A549 (cell line): ENCODE data around the gene ALPP. TPM values are rescaled to one million over a fixed set of nuclear protein-coding genes. Genes with fewer than 3 reads are reported as not detected.

Experiments
- ATAC-seq, 2 experiments: fragments of 200-7000 bp in 1 of 2; fragments of >200 bp in 1 of 2; cut with Nextera tagmentation in 1 of 2; cut with Tn5 transposase in 1 of 2; 3 replicates each; pipeline versions ENCODE4 v1.8.0 to v1.9.1; 2018 to 2020; ENCODE audit warnings: mild to moderate bottlenecking in 1 of 2, moderate library complexity in 1 of 2
- CTCF ChIA-PET: fragments of 300-600 bp; sonication (Branson Sonifier 250); formaldehyde crosslinking; extraction: SDS; loops from one replicate; lab custom pipeline; 2021; ENCODE audit warnings: antibody characterized with exemption, inconsistent platforms; lab: Yijun Ruan, JAX
- POLR2A ChIA-PET: fragments of 350-600 bp; formaldehyde crosslinking; extraction: SDS; loops from one replicate; lab custom pipeline; 2021; ENCODE audit warnings: antibody characterized with exemption, inconsistent platforms; lab: Yijun Ruan, JAX
- DNase-seq, 2 experiments: peaks; one replicate each; pipeline versions ENCODE4 v3.0.0 to v3.0.0-alpha.2; 2011 to 2016; ENCODE audit warnings: low read depth in 1 of 2, low spot score in 1 of 2
- FAIRE-seq: peaks from 2 replicates; lab custom pipeline; 2011; peaks lifted over from hg19 to GRCh38; lab: Jason Lieb, UNC
- H3K27ac ChIP-seq, 2 experiments: fragments of >200 bp; sonication (Bioruptor Twin); formaldehyde crosslinking; 3 replicates each; pipeline ENCODE4 v1.5.1; 2016 to 2017
- H3K4me1 ChIP-seq: fragments of >200 bp; sonication (Bioruptor Twin); formaldehyde crosslinking; 3 replicates; pipeline ENCODE4 v1.6.1; 2016
- H3K4me2 ChIP-seq: fragments of >200 bp; sonication (Bioruptor Twin); formaldehyde crosslinking; 3 replicates; pipeline ENCODE4 v1.6.1; 2016
- H3K4me3 ChIP-seq: fragments of >200 bp; sonication (Bioruptor Twin); formaldehyde crosslinking; 3 replicates; pipeline ENCODE4 v1.5.1; 2016
- H3K9me3 ChIP-seq: fragments of >200 bp; sonication (Bioruptor Twin); formaldehyde crosslinking; 3 replicates; pipeline ENCODE4 v1.6.1; 2016
- CBX2 ChIP-seq: fragments of 200-600 bp; sonication (generic); IDR thresholded peaks from 2 replicates; pipeline ENCODE4 v1.6.1; 2016; ENCODE audit warnings: low read depth, mild to moderate bottlenecking, borderline replicate concordance
- CBX8 ChIP-seq: fragments of 200-600 bp; sonication (generic); IDR thresholded peaks from 2 replicates; pipeline ENCODE4 v1.6.1; 2016
- EHF ChIP-seq: fragments of 250-450 bp; sonication (Bioruptor Pico); IDR thresholded peaks from 2 replicates; pipeline ENCODE4 v1.5.0; 2020; ENCODE audit warnings: mild to moderate bottlenecking
- ESRRA ChIP-seq: fragments of 150-350 bp; IDR thresholded peaks from 2 replicates; pipeline ENCODE4 v1.6.1; 2014; ENCODE audit warnings: mild to moderate bottlenecking, low read length, borderline replicate concordance
- FOSL2 ChIP-seq, 2 experiments: fragments of 450-650 bp in 1 of 2; fragments of >200 bp in 1 of 2; sonication (Bioruptor Twin) in 1 of 2; formaldehyde crosslinking; IDR thresholded peaks; 2 replicates each; pipeline versions ENCODE4 v1.5.0 to v1.6.1; 2016 to 2020; ENCODE audit warnings: mild to moderate bottlenecking in 1 of 2, moderate library complexity in 1 of 2
- GATA3 ChIP-seq: IDR thresholded peaks from 2 replicates; pipeline ENCODE4 v1.6.1; 2012; ENCODE audit warnings: borderline replicate concordance
- HOXA7 ChIP-seq: fragments of 250-450 bp; sonication (Bioruptor Pico); IDR thresholded peaks from 2 replicates; pipeline ENCODE4 v1.5.0; 2020; ENCODE audit warnings: mild to moderate bottlenecking, moderate library complexity
- KDM1A ChIP-seq: fragments of 200-600 bp; sonication (generic); IDR thresholded peaks from 2 replicates; pipeline ENCODE4 v1.6.1; 2016; ENCODE audit warnings: low read depth, mild to moderate bottlenecking
- MAZ ChIP-seq: fragments of 150-350 bp; IDR thresholded peaks from 2 replicates; pipeline ENCODE4 v1.6.1; 2014; ENCODE audit warnings: antibody characterized with exemption, low read depth, low read length, borderline replicate concordance
- NFE2L2 ChIP-seq: fragments of 150-350 bp; conservative IDR thresholded peaks from 2 replicates; pipeline ENCODE4 v1.6.1; 2014; ENCODE audit warnings: low read length
- NR3C1 ChIP-seq: fragments of >200 bp; sonication (Bioruptor Twin); formaldehyde crosslinking; IDR thresholded peaks from 3 replicates; pipeline ENCODE4 v1.6.1; 2017
- PHF8 ChIP-seq: fragments of 200-600 bp; sonication (generic); IDR thresholded peaks from 2 replicates; pipeline ENCODE4 v1.6.1; 2016; ENCODE audit warnings: low read depth, mild to moderate bottlenecking, antibody characterized with exemption, moderate library complexity, borderline replicate concordance
- POLR2A ChIP-seq: IDR thresholded peaks from 2 replicates; pipeline ENCODE4 v1.6.1; 2012; ENCODE audit warnings: mild to moderate bottlenecking, low read length
- POLR2AphosphoS2 ChIP-seq: conservative IDR thresholded peaks from 2 replicates; pipeline ENCODE4 v1.6.1; 2012; ENCODE audit warnings: low read length, improper control_type of control experiment, inconsistent platforms
- SREBF2 ChIP-seq: fragments of 450-650 bp; IDR thresholded peaks from 2 replicates; pipeline ENCODE4 v1.6.1; 2014; ENCODE audit warnings: mild to moderate bottlenecking, moderate library complexity
- TFCP2L1 ChIP-seq: fragments of 250-450 bp; sonication (Bioruptor Pico); IDR thresholded peaks from 2 replicates; pipeline ENCODE4 v1.5.0; 2021; ENCODE audit warnings: mild to moderate bottlenecking
- ZFP36 ChIP-seq: fragments of 450-650 bp; IDR thresholded peaks from 2 replicates; pipeline ENCODE4 v1.6.1; 2014; ENCODE audit warnings: borderline replicate concordance; ENCODE audit not compliant: partially characterized antibody
- ZNF302 ChIP-seq: fragments of 250-450 bp; sonication (Bioruptor Pico); IDR thresholded peaks from 2 replicates; pipeline ENCODE4 v1.9.0; 2021; ENCODE audit warnings: inconsistent platforms, mild to moderate bottlenecking, moderate library complexity
- WGBS: methylation state at CpG from one replicate; pipeline ENCODE4 v1.1.6; 2017; ENCODE audit errors: missing lambda C conversion rate; 5-methylcytosine and 5-hydroxymethylcytosine counted together
- polyA plus RNA-seq, 4 experiments: library from polyadenylated mRNA; depleted of rRNA in 3 of 4; stranded (reverse); fragments of >200 nt; fragmentation: RNase III in 1 of 4; extraction: RNeasy Plus Mini Kit Qiagen cat#74134 plus additional on column Dnase treatment in 1 of 4; gene quantifications; 2 replicates in 3 of 4; 3 replicates in 1 of 4; pipeline ENCODE4 v1.2.3, GENCODE V29; 2011 to 2017
- TF ChIP-seq, protein P1 (sequence below): fragments of >200 bp; sonication (Bioruptor Twin); formaldehyde crosslinking; IDR thresholded peaks from 2 replicates; pipeline ENCODE4 v1.6.1; 2016
- TF ChIP-seq, protein P2 (sequence below): fragments of 250-450 bp; sonication (Bioruptor Pico); IDR thresholded peaks from 2 replicates; pipeline ENCODE4 v1.5.0; 2020; ENCODE audit warnings: low read depth, mild to moderate bottlenecking, moderate library complexity
- TF ChIP-seq, protein P3 (sequence below): IDR thresholded peaks from 2 replicates; pipeline ENCODE4 v1.6.1; 2012
- TF ChIP-seq, protein P4 (sequence below): fragments of >200 bp; sonication (Bioruptor Twin); formaldehyde crosslinking; IDR thresholded peaks from 3 replicates; pipeline ENCODE4 v1.6.1; 2016
- TF ChIP-seq, protein P5 (sequence below): fragments of 200-600 bp; sonication (generic); IDR thresholded peaks from 2 replicates; pipeline ENCODE4 v1.6.1; 2016; ENCODE audit warnings: antibody characterized with exemption, mild to moderate bottlenecking, moderate library complexity
- TF ChIP-seq, protein P6 (sequence below): fragments of 450-650 bp; IDR thresholded peaks from 2 replicates; pipeline ENCODE4 v1.6.1; 2014; ENCODE audit warnings: antibody characterized with exemption

The ALPP gene
- polyA plus RNA-seq, 2 of the 4 experiments (the other 2 are of a cell fraction) = 0.10 to 0.31 TPM

DNA sequence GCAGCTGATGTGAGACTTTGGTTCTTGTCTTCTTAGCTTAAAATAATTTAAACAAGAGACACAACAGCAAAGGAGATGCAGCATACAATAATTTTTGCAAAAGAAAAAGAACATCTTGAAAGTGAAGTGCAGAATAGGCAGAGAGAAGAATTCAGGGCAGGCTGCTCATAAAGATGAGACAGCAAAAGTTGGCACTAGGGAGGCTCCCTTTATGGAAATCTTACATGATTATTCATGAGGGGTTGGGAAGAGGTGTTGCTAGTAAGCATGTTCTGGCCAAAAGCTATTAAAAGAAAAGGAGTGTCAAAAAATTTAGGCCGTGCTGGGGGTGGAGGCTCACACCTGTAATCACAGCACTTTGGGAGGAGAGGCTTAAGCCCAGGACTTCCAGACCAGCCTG, 4.2 kb upstream of the ALPP start:
- peaks cover 8% of the 10 kb centered on the region for H3K4me1 ChIP-seq
- WGBS = 86% methylated on average over 1 of the region's 1 CpG
- H3K4me3 ChIP-seq = no peak overlapping the region
- H3K4me2 ChIP-seq = no peak overlapping the region
- FAIRE-seq = no peak
- DNase-seq = no peak
- ChIA-PET CTCF (interaction anchor here (0.7 to 1.3 kb wide), 2 partner anchors 11 to 38 kb away, joined by 3 to 4 read pairs; no protein-coding TSS in a partner anchor), POLR2A (no interaction called here)
- TF ChIP-seq POLR2AphosphoS2 = no peak
- H3K9me3 ChIP-seq = no peaks in the 10 kb centered on the region
- ATAC-seq = no peak
- no peak overlapping the region for H3K27ac ChIP-seq

DNA sequence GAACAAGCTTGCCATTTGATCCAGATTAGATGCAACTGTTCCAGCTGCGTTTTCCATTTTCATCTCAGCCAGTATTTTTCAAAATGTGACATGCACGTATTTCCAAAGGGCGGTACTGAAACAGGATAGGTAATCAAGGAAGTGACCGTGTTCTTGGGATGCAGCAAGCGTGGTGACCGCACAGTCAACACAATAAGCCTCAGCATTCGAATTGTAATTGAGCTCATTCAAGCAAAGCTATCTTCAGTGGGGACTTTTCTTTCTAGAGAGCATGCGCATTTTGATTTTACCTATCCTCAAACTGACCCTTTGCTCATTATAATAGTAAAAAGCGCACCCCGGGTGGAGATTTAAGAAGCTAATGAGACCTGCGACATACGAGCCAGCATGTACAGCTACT, 3.4 kb upstream of the ALPP start:
- Histone ChIP-seq H3K9me3 (no peaks in the 10 kb centered on the region), H3K27ac (no peak overlapping the region)
- TF ChIP-seq, protein P1, sequence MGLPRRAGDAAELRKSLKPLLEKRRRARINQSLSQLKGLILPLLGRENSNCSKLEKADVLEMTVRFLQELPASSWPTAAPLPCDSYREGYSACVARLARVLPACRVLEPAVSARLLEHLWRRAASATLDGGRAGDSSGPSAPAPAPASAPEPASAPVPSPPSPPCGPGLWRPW = no peak
- no peak for TF ChIP-seq ZFP36
- TF ChIP-seq, all 56 proteins: peak for 0
- ChIA-PET CTCF (interaction anchor here (0.8 to 3.6 kb wide), 2 partner anchors 9 to 450 kb away, joined by 3 to 15 read pairs; no protein-coding TSS in a partner anchor), POLR2A (no interaction called here)
- WGBS = 78% methylated on average over 12 of the region's 12 CpGs
- Histone ChIP-seq H3K4me1 (peaks cover 8% of the 10 kb centered on the region), H3K4me3 (no peak overlapping the region), H3K4me2 (no peak overlapping the region)
- no peak for FAIRE-seq
- ATAC-seq = no peak
- no peak for DNase-seq

DNA sequence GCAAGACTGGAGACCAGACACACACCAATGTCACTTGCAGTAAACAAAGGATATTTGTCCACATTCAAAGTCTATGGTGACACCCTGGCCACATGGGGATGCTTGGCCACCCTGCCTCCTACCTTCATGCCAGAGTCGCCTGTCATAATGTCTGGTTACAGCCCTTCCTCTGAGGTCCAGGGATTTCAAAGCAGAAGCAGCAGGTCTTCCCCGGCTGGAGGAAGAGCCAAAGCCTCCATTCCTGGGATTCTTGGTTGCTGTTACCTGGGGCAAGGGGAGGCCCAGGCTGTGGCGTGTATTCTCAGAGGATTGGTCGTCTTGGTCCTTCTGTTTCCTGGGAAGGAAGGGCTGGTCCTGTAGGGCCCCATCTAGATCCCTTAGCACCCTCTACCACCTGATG, 2.3 kb upstream of the ALPP start:
- Histone ChIP-seq H3K27ac (no peak overlapping the region), H3K4me3 (no peak overlapping the region), H3K9me3 (no peaks in the 10 kb centered on the region), H3K4me1 (peaks cover 8% of the 10 kb centered on the region), H3K4me2 (no peak overlapping the region)
- TF ChIP-seq, protein P2, sequence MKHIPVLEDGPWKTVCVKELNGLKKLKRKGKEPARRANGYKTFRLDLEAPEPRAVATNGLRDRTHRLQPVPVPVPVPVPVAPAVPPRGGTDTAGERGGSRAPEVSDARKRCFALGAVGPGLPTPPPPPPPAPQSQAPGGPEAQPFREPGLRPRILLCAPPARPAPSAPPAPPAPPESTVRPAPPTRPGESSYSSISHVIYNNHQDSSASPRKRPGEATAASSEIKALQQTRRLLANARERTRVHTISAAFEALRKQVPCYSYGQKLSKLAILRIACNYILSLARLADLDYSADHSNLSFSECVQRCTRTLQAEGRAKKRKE = no peak
- TF ChIP-seq, protein P3, sequence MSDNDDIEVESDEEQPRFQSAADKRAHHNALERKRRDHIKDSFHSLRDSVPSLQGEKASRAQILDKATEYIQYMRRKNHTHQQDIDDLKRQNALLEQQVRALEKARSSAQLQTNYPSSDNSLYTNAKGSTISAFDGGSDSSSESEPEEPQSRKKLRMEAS = no peak
- no peak for TF ChIP-seq SREBF2
- no peak for TF ChIP-seq NFE2L2
- no peak for TF ChIP-seq NR3C1
- TF ChIP-seq EHF (CRISPR knock-in tag) = no peak
- no peak for TF ChIP-seq POLR2A
- no peak for TF ChIP-seq PHF8
- TF ChIP-seq ESRRA = no peak
- no peak for TF ChIP-seq TFCP2L1 (CRISPR knock-in tag)
- TF ChIP-seq GATA3 = no peak
- no peak for TF ChIP-seq ZFP36
- TF ChIP-seq, protein P4, sequence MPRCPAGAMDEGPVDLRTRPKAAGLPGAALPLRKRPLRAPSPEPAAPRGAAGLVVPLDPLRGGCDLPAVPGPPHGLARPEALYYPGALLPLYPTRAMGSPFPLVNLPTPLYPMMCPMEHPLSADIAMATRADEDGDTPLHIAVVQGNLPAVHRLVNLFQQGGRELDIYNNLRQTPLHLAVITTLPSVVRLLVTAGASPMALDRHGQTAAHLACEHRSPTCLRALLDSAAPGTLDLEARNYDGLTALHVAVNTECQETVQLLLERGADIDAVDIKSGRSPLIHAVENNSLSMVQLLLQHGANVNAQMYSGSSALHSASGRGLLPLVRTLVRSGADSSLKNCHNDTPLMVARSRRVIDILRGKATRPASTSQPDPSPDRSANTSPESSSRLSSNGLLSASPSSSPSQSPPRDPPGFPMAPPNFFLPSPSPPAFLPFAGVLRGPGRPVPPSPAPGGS = no peak
- TF ChIP-seq HOXA7 (CRISPR knock-in tag) = no peak
- TF ChIP-seq ZNF302 (CRISPR knock-in tag) = no peak
- TF ChIP-seq FOSL2 (IDR thresholded peaks at IDR 0.05) = no peak
- TF ChIP-seq FOSL2 (CRISPR knock-in tag; IDR thresholded peaks at IDR 0.05) = no peak
- no peak for TF ChIP-seq MAZ
- CTCF ChIA-PET = interaction anchor here (0.9 to 3.6 kb wide), 4 partner anchors 8 to 476 kb away, joined by 3 to 15 read pairs (median 4); no protein-coding TSS in a partner anchor
- FAIRE-seq (no peak), DNase-seq (no peak), ATAC-seq (no peak)
- POLR2A ChIA-PET = no interaction called here
- WGBS = 63% methylated on average over 2 of the region's 4 CpGs

DNA sequence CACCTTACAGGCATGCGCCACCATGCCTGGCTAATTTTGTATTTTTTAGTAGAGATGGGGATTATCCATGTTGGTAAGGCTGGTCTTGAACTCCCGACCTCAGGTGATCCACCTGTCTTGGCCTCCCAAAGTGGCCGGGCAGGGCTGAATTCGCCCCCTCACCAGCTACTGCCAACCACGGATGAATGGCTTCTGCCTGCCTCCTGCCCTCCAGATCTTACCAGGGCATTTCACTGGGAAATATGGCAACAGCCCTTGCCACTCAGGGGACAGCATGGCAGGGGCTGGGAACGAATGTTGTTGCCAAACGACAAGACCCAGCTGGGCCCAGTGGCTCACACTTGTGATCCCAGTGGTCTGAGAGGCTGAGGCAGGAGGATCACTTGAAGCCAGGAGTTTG, 1.8 kb upstream of the ALPP start:
- DNase-seq (no peak), ATAC-seq (no peak), FAIRE-seq (no peak)
- no peaks in the 10 kb centered on the region for H3K9me3 ChIP-seq
- H3K4me3 ChIP-seq = no peak overlapping the region
- WGBS = 69% methylated on average over 7 of the region's 7 CpGs
- H3K4me1 ChIP-seq = peaks cover 8% of the 10 kb centered on the region
- ChIA-PET CTCF (interaction anchor here (1.1 to 3.6 kb wide), 3 partner anchors 9 to 476 kb away, joined by 3 to 15 read pairs (median 4); no protein-coding TSS in a partner anchor), POLR2A (no interaction called here)
- no peak overlapping the region for H3K4me2 ChIP-seq
- H3K27ac ChIP-seq = no peak overlapping the region
- no peak for TF ChIP-seq KDM1A
- TF ChIP-seq, protein P5, sequence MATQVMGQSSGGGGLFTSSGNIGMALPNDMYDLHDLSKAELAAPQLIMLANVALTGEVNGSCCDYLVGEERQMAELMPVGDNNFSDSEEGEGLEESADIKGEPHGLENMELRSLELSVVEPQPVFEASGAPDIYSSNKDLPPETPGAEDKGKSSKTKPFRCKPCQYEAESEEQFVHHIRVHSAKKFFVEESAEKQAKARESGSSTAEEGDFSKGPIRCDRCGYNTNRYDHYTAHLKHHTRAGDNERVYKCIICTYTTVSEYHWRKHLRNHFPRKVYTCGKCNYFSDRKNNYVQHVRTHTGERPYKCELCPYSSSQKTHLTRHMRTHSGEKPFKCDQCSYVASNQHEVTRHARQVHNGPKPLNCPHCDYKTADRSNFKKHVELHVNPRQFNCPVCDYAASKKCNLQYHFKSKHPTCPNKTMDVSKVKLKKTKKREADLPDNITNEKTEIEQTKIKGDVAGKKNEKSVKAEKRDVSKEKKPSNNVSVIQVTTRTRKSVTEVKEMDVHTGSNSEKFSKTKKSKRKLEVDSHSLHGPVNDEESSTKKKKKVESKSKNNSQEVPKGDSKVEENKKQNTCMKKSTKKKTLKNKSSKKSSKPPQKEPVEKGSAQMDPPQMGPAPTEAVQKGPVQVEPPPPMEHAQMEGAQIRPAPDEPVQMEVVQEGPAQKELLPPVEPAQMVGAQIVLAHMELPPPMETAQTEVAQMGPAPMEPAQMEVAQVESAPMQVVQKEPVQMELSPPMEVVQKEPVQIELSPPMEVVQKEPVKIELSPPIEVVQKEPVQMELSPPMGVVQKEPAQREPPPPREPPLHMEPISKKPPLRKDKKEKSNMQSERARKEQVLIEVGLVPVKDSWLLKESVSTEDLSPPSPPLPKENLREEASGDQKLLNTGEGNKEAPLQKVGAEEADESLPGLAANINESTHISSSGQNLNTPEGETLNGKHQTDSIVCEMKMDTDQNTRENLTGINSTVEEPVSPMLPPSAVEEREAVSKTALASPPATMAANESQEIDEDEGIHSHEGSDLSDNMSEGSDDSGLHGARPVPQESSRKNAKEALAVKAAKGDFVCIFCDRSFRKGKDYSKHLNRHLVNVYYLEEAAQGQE = no peak
- TF ChIP-seq CBX8 = no peak
- TF ChIP-seq ZFP36 = no peak
- TF ChIP-seq CBX2 = no peak
- TF ChIP-seq, protein P6, sequence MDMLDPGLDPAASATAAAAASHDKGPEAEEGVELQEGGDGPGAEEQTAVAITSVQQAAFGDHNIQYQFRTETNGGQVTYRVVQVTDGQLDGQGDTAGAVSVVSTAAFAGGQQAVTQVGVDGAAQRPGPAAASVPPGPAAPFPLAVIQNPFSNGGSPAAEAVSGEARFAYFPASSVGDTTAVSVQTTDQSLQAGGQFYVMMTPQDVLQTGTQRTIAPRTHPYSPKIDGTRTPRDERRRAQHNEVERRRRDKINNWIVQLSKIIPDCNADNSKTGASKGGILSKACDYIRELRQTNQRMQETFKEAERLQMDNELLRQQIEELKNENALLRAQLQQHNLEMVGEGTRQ = no peak
- TF ChIP-seq NFE2L2 = no peak
- no peak for TF ChIP-seq EHF (CRISPR knock-in tag)
- TF ChIP-seq PHF8 = no peak
